HepG2 (cell line): ENCODE data around the gene TLR9. TPM values are rescaled to one million over a fixed set of nuclear protein-coding genes. Genes with fewer than 3 reads are reported as not detected.

Experiments
- GATAD2A ChIP-seq: IDR thresholded peaks from 2 replicates; pipeline ENCODE4 v1.6.1; 2016
- HES4 ChIP-seq: sonication (generic); formaldehyde crosslinking; IDR thresholded peaks from 2 replicates; pipeline ENCODE4 v1.9.0; 2021; ENCODE audit warnings: mild to moderate bottlenecking, missing genetic modification reagents, borderline replicate concordance
- PRDM15 ChIP-seq: sonication (generic); formaldehyde crosslinking; IDR thresholded peaks from 2 replicates; pipeline ENCODE4 v1.4.0; 2020; ENCODE audit warnings: missing genetic modification reagents
- RARG ChIP-seq: sonication (generic); formaldehyde crosslinking; IDR thresholded peaks from 2 replicates; pipeline ENCODE4 v1.4.0; 2020; ENCODE audit warnings: low read depth, mild to moderate bottlenecking, missing genetic modification reagents
- TRAFD1 ChIP-seq: sonication (generic); formaldehyde crosslinking; IDR thresholded peaks from 2 replicates; pipeline ENCODE4 v1.5.1; 2020; ENCODE audit warnings: missing genetic modification reagents, mild to moderate bottlenecking, borderline replicate concordance
- ZBTB37 ChIP-seq: sonication (generic); formaldehyde crosslinking; IDR thresholded peaks from 2 replicates; pipeline ENCODE4 v1.4.0; 2020; ENCODE audit warnings: mild to moderate bottlenecking, missing genetic modification reagents
- ZMYM3 ChIP-seq: sonication (generic); formaldehyde crosslinking; IDR thresholded peaks from 2 replicates; pipeline ENCODE4 v1.5.1; 2020; ENCODE audit warnings: mild to moderate bottlenecking, missing genetic modification reagents
- ZNF281 ChIP-seq: sonication (generic); formaldehyde crosslinking; IDR thresholded peaks from 2 replicates; pipeline ENCODE4 v1.4.0; 2020; ENCODE audit warnings: missing genetic modification reagents, borderline replicate concordance
- ZNF292 ChIP-seq: sonication (generic); formaldehyde crosslinking; IDR thresholded peaks from 2 replicates; pipeline ENCODE4 v1.8.1; 2022; ENCODE audit warnings: mild to moderate bottlenecking, low read depth, missing genetic modification reagents, borderline replicate concordance
- ZNF318 ChIP-seq: sonication (generic); formaldehyde crosslinking; IDR thresholded peaks from 2 replicates; pipeline ENCODE4 v1.4.0; 2020; ENCODE audit warnings: mild to moderate bottlenecking, missing genetic modification reagents
- polyA plus RNA-seq, 8 experiments: library from polyadenylated mRNA; depleted of rRNA in 3 of 8; stranded (reverse) in 7 of 8; unstranded in 1 of 8; fragments of >200 nt; fragmentation: Illumina TruSeq in 4 of 8; extraction: Trizol in 4 of 8; gene quantifications; 2 replicates each; pipeline versions ENCODE4 v1.2.1 to v1.2.3, GENCODE V29; 2011 to 2016; ENCODE audit warnings: low read depth in 4 of 8, missing spikeins in 1 of 8, mixed read lengths in 1 of 8; ENCODE audit not compliant: insufficient read depth in 1 of 8
- total RNA-seq, 5 experiments: library from RNA; depleted of rRNA; stranded (reverse); fragments of >200 nt; fragmentation: Illumina TruSeq; extraction: Trizol; gene quantifications; 2 replicates each; pipeline ENCODE4 v1.2.3, GENCODE V29; 2016; ENCODE audit warnings: low read depth in 1 of 5

Gene TLR9
- total and polyA plus RNA-seq, 2 of the 13 experiments (the other 11 are each of a cell fraction or from before 2014, with no cell fraction given) = not detected

- peak; percentile 99 for TF ChIP-seq PRDM15 (CRISPR knock-in tag)
- no peak for TF ChIP-seq RARG
- TF ChIP-seq ZNF292 = no peak
- TF ChIP-seq HES4 = no peak
- TF ChIP-seq ZNF281 (CRISPR knock-in tag) = peak; percentile 12; the same call in 1 of the 2 replicates
- TF ChIP-seq ZNF318 (CRISPR knock-in tag) = no peak
- no peak for TF ChIP-seq ZBTB37 (CRISPR knock-in tag)
- TF ChIP-seq ZMYM3 (CRISPR knock-in tag) = peak; percentile 56
- TF ChIP-seq TRAFD1 (CRISPR knock-in tag) = no peak
- TF ChIP-seq GATAD2A = peak; percentile 83
These were observed 12.8 kb upstream of the TLR9 start (continued) for GRCh38 chr3:52238193-52238760.
